GM12874 (cell line): Measurements from ENCODE around the gene TLDC2.

Experiments used
- CTCF ChIP-seq: IDR thresholded peaks from 2 replicates; pipeline ENCODE4 v1.5.1; 2011; ENCODE audit warnings: low read depth, mild to moderate bottlenecking, control low read depth, low read length, moderate library complexity; ENCODE audit not compliant: insufficient read depth

Gene TLDC2

GRCh38 chr20:36861625-36861874 lies 14.4 kb upstream of the TLDC2 start:
- TF ChIP-seq CTCF = no peak

GRCh38 chr20:36861875-36862801 lies 13.8 kb upstream of the TLDC2 start:
- TF ChIP-seq CTCF = no peak

- no peak for TF ChIP-seq CTCF
Observed at GRCh38 chr20:36862857-36863668, 12.9 kb upstream of the TLDC2 start.

GRCh38 chr20:36865076-36865860 lies 10.7 kb upstream of the TLDC2 start:
- no peak for TF ChIP-seq CTCF

GRCh38 chr20:36865861-36866149 lies 10.1 kb upstream of the TLDC2 start:
- TF ChIP-seq CTCF = no peak

GRCh38 chr20:36866164-36866563 lies 9.8 kb upstream of the TLDC2 start:
- TF ChIP-seq CTCF = no peak
